ENCODE results near the gene NT5C3B.
"Not testable (repeated sequence)": the region's sequence is repeated elsewhere in the genome, so short reads cannot be mapped to it uniquely, and the experiment has no call there.

Gene NT5C3B

DNA sequence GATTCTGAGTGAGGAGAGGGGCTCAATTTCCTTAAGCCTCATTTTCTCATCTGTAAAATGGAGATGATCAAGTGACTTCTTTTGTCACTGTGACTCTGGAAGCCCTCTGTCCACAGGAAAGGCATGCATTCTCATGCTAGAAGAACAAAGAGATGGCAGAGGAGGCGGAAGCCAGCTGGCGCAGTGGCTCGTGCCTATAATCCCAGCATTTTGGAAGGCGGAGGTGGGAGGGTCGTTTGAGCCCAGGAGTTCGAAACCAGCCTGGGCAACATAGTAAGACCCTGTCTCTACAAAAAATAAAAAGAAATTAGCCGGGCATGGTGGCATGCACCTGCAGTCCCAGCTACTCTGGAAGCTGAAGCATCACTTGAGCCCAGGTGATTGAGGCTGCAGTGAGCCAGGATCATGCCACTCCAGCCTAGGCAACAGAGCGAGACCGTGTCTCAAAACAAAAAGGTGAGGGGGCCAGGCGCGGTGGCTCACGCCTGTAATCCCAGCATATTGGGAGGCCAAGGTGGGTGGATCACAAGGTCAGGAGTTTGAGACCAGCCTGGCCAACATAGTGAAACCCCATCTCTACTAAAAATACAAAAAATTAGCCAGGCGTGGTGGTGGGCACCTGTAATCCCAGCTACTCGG, 59.7 kb downstream of the NT5C3B start:
- Mint-ChIP-seq H3K36me3 (ENCODE audit: low read depth) (peaks cover 73% of the 10 kb centered on the region), H3K27ac (peak overlapping the region; percentile 23), H3K4me1 (ENCODE audit: low read depth) (peaks cover 76% of the 10 kb centered on the region), H3K27me3 (peaks cover 11% of the 10 kb centered on the region)
- intact Hi-C loops (cut with micrococcal nuclease); H3K4me3 Mint-ChIP-seq; H3K9me3 Mint-ChIP-seq: not testable (repeated sequence)

DNA sequence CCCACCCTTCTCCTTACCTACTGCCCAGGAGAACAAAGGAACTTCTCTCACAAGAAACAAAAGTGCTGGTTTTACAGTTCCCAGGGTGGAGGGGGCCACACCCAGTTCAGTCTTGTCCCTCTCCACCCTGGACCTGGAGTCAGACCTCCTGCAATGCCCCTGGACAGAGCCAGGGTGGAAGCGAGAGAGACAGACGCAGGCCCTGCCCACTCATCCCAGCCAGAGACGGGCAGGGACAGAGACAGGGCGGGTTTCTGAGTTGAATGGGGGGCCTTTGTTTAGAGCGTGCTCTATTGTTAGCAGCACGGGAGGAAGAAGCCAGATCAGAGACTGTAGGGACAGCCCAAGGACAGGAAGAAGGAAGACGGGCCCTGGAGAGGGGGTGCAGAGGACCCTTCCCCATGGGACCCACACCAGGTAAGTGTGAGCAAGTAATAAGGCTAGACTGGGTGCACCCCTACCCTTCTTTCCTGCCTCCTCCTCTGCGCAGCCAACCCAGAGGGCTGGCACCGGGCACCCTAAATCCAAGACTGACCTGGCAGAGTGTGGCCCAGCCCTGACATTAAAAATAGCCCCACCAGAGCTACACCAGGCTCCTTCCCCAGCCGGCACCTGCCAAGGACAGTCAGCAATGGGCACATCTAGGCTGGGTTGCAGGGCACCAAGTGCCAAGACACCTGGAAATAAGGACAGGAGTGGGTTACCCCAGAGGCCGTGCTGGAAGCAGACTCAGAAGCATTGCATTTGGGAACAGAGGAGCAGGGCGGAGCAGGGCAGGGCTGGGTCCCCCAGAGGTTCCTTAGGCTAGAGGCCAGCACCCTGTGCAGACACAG, 60.4 kb downstream of the NT5C3B start:
- H3K4me3 Mint-ChIP-seq: no peak overlapping the region
- H3K27ac Mint-ChIP-seq: peak overlapping the region; percentile 23
- peaks cover 8% of the 10 kb centered on the region for H3K27me3 Mint-ChIP-seq
- intact Hi-C loops (cut with micrococcal nuclease): no loop called here
- peaks cover 69% of the 10 kb centered on the region for H3K4me1 Mint-ChIP-seq (ENCODE audit: low read depth)
- H3K36me3 Mint-ChIP-seq (ENCODE audit: low read depth): peaks cover 73% of the 10 kb centered on the region
- H3K9me3 Mint-ChIP-seq: no peaks in the 10 kb centered on the region
